Stimulated activated CD4-positive, alpha-beta T cell treated with anti-CD3 and anti-CD28 coated beads, Interleukin-15, amount 100 ng/mL, for 48 hours (primary cell): ENCODE results near the gene ELP6.
A peak's percentile ranks its signal among the peaks of the same experiment; 100 is the strongest.
"Not testable (repeated sequence)": the region's sequence is repeated elsewhere in the genome, so short reads cannot be mapped to it uniquely, and the experiment has no call there.

ENCODE experiments used
- DNase-seq, 2 donors: peaks; one replicate each; pipeline ENCODE4 v3.0.0-alpha.2; 2020; ENCODE audit warnings: low read depth in 2 of 2

Gene ELP6

GRCh38 chr3:47512416-47513124 is 942 bp downstream of the ELP6 start:
- DNase-seq = peak in 1 of 2 donors; percentile 15

GRCh38 chr3:47505267-47505666 is 8.2 kb downstream of the ELP6 start:
- DNase-seq = not testable (repeated sequence)

- no peak for DNase-seq
Measured at GRCh38 chr3:47504113-47504512, 9.4 kb downstream of the ELP6 start.

GRCh38 chr3:47503033-47503432 is 10.5 kb downstream of the ELP6 start:
- no peak for DNase-seq

GRCh38 chr3:47496892-47497291 is 16.6 kb downstream of the ELP6 start:
- DNase-seq = no peak

DNA sequence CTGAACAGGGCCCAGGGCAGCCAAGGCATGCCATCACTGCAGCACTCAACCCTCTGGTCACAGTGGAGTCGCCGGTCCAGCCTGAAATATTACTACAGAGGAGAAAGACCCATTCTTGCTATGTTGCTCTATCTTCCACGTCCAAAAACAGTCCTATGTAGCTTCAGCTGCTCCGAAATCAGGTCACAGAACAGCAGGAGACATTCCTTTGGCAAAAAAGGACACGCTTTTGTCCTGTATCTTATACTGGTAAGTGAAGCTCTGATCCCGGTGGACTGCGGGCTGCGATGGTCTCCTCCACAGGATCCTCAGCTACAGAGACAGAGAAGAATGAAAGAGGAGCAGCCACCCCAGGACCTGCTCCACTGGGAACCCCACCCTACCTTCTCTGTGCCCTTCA is 17.6 kb downstream of the ELP6 start:
- DNase-seq = no peak

GRCh38 chr3:47495111-47495510 is 18.4 kb downstream of the ELP6 start:
- no peak for DNase-seq

- no peak for DNase-seq
Measured at GRCh38 chr3:47491777-47492176, 21.7 kb downstream of the ELP6 start.

DNA sequence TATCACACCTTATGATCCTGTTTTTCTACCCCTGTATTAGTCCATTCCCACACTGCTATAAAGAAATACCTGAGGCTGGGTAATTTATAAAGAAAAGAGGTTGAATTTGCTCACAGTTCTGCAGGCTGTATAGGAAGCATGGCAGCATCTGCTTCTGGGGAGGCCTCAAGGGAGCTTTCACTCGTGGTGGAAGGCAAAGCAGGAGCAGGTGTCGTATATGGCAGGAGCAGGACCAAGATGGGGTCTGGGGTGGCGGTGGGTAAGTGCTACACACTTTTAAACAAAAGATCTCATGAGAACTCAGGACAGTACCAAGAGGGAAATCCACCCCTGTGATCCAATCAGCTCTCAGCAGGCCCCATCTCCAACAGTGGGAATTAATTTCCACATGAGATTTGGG is 22.3 kb downstream of the ELP6 start:
- DNase-seq = no peak

GRCh38 chr3:47487265-47487664 is 26.2 kb downstream of the ELP6 start:
- no peak for DNase-seq

GRCh38 chr3:47485812-47486211 is 27.7 kb downstream of the ELP6 start:
- DNase-seq = no peak

- DNase-seq = no peak
Measured at GRCh38 chr3:47482366-47482765, 31.1 kb downstream of the ELP6 start.

DNA sequence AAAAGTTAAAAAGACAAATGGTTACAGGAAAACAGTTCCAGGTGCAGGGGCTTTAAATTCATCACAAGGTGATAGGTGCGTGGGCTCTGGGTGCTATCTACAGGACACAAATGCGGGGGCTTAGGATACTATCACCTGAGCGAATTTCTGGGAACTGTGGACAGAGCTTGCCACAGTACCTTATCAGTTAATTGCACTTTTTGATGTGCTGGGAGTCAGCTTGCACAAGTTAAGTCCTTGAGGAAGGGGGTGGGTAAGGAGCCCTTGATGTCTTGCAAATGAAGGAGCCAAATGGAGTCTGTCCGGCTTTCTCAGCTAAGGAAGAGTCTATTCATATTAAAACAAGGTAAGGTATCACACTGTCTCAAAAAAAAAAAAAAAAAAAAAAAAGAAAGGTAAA is 31.7 kb downstream of the ELP6 start:
- DNase-seq = not testable (repeated sequence)

GRCh38 chr3:47480267-47480666 is 33.2 kb downstream of the ELP6 start:
- DNase-seq = not testable (repeated sequence)

DNA sequence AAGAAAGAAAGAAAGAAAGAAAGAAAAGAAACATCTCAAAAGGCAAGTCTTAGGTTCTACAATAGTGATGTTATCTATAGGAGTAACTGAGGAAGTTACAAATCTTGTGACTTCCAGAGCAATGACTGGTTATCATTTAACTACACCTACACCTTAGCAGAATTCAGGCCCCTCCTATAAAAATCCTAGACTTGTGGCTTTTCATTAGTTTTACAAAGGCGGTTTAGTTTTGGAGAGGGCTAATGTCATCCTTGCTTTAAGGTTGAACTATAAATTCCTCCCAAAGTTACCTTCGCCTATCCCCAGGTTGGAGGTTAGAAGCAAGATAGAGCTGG is 33.7 kb downstream of the ELP6 start:
- no peak for DNase-seq

DNA sequence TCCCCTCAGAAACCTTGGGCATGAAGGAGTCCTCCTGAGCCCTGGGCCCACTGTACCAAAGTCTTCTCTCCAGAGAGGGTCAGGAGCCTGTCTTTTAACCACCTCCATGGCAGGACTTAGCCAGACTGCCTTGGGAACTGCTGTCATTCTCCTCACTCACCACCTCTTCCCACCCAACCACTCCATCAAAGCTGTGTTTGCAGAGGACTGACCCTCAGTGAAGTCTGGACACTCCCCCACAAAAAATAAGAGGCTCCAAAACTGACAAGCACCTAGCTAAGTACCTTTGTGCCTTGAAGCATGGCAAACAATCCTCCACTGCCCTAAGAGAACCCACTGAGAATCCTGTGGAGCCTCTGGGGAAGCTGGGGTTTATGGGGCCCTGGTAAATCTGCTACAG is 35.5 kb downstream of the ELP6 start:
- no peak for DNase-seq

GRCh38 chr3:47476644-47477199 is 36.8 kb downstream of the ELP6 start:
- no peak for DNase-seq

DNA sequence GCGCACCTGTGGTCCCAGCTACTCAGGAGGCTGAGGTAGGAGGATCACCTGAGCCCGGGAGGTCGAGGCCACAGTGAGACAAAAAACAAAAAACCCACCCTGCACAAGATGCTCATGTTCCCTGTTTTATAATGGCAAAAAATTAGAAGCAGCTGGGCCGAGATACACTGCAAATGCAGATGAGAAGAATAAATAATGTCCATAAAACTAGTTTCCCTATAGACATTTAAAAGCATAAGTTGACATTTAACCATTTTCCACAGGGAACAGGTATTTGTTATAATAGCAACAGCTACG is 37.2 kb downstream of the ELP6 start:
- no peak for DNase-seq

- DNase-seq = peak; percentile 91 to 94
Measured at GRCh38 chr3:47475570-47476329, 37.8 kb downstream of the ELP6 start, which contains the start of gene SCAP. Gene SCAP, minus strand, starts transcription at chr3:47475941. Its CDS starts 32,948 bp downstream, at chr3:47442993.

GRCh38 chr3:47475029-47475569 is 38.4 kb downstream of the ELP6 start:
- DNase-seq = peak in 1 of 2 donors; percentile 19

DNA sequence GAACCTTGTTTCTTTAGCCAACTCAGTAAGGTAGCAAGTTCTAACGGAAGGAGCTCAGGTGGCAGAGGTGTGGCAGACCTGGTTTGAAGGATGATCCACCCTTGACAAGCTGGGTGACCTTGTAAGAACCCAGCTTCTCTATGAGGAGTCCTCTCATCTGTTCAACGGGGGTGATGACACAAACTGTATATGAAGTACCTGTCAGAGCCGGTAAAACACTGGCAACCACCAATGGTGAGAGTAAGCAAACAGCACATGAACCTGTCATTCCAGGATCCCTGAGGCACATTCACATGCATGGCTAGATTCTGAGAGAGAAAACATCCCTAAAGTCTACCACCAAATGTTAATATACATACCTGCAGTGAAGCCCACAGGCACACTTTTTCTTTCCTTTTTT is 40.1 kb downstream of the ELP6 start:
- DNase-seq = no peak

- no peak for DNase-seq
Measured at GRCh38 chr3:47469616-47470015, 43.9 kb downstream of the ELP6 start.

- DNase-seq = not testable (repeated sequence)
Measured at GRCh38 chr3:47468315-47468714, 45.2 kb downstream of the ELP6 start.
